Measurements from ENCODE around the gene NTM.

NTM gene

GRCh38 chr11:132253469-132254264 is 883.3 kb downstream of the NTM start:
- DNase-seq (ENCODE audit: low read depth in 2 of 2): no peak

GRCh38 chr11:132254906-132255305 is 884.5 kb downstream of the NTM start:
- no peak for DNase-seq (ENCODE audit: low read depth in 2 of 2)

GRCh38 chr11:132256528-132257279 is 886.3 kb downstream of the NTM start:
- DNase-seq (ENCODE audit: low read depth in 2 of 2): no peak

- no peak for DNase-seq (ENCODE audit: low read depth in 2 of 2)
These were observed 887.5 kb downstream of the NTM start for GRCh38 chr11:132257871-132258270.

GRCh38 chr11:132258875-132259274 is 888.5 kb downstream of the NTM start:
- no peak for DNase-seq (ENCODE audit: low read depth in 2 of 2)

DNA sequence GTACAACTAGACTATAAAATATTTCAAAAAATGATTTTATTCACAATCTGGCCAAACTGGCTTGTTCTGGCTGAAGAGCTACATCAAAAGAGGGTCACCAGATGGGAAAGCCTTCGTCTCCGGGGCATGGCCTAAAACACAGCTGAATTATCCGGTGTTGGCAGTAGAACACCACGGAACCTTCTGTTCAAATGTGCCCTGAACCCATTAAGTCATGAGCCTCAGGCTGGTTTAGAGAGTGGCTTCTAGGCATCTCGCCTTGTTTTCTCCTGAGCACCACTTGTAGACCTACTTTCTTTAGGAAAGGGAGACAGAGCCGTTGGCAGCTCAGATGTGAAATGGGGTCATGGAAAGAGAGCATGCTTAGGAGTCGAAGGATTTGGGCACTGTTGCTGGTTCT is 890.2 kb downstream of the NTM start:
- DNase-seq (ENCODE audit: low read depth in 2 of 2): no peak

GRCh38 chr11:132263241-132263640 is 892.8 kb downstream of the NTM start:
- DNase-seq (ENCODE audit: low read depth in 2 of 2): no peak

DNA sequence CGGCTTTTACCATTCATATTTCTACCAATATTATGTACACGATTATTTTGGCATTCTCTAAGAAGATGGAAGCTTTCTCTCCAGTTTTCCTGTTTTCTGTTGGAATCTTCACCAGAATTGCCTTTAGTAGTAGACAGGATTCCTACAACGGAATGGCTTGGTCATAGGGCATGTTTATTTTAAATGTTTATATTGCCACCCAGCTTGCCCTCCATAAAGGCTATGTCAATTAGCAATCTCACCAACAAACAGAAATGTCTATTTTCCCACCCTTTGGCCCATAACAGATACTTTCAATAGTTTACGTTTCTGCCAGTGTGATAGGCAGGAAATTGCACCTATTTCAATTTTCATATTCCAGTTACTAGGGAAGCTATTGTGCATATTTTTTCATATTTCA is 893.5 kb downstream of the NTM start:
- DNase-seq (ENCODE audit: low read depth in 2 of 2): no peak

DNA sequence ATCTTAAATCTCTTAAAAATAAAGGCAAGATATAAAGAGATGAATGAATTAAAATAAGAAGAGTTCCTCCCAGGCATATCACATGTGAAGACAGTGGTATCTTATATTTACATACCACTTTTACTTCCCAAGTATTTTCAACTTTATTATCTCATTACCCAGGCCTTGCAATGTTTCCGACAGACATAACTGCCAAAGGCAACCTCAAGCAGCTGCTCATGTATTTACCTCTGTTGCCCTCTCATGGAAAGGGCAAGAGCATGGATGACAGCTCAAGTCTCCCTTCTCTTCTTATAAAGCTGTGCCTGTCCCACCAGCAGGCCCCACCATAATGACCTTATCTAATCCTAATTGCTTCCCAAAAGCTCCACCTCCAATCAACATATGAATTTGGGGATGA is 894.2 kb downstream of the NTM start:
- DNase-seq (ENCODE audit: low read depth in 2 of 2): no peak

GRCh38 chr11:132278801-132279574 is 908.6 kb downstream of the NTM start:
- DNase-seq (ENCODE audit: low read depth in 2 of 2): no peak

- no peak for DNase-seq (ENCODE audit: low read depth in 2 of 2)
These were observed 913.6 kb downstream of the NTM start for GRCh38 chr11:132284048-132284447.

GRCh38 chr11:132284611-132285010 is 914.2 kb downstream of the NTM start:
- no peak for DNase-seq (ENCODE audit: low read depth in 2 of 2)

- no peak for DNase-seq (ENCODE audit: low read depth in 2 of 2)
These were observed 915.2 kb downstream of the NTM start for GRCh38 chr11:132285631-132286030.

GRCh38 chr11:132286106-132286505 is 915.7 kb downstream of the NTM start:
- DNase-seq (ENCODE audit: low read depth in 2 of 2): no peak

DNA sequence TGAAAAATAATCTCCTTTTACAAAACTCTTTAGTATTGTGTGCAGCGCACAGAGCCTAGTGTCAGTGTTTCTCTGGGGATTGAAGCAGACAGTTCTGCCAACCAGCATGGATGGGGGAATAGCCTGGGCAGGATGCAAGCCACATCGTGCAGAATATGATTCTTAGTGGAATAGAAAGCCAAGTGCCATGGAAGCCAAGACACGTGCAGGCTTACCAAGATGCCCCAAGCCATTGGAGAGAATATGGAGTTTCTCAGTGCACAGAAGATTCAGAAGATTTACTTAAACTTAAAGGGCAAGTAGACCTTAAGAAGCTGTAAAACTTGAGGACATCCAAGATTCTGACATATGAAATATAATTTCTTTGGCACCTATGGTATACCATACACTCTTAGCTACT is 917.6 kb downstream of the NTM start:
- no peak for DNase-seq (ENCODE audit: low read depth in 2 of 2)

- no peak for DNase-seq (ENCODE audit: low read depth in 2 of 2)
These were observed 919.3 kb downstream of the NTM start for GRCh38 chr11:132289590-132290256.

GRCh38 chr11:132293586-132293985 is 923.2 kb downstream of the NTM start:
- no peak for DNase-seq (ENCODE audit: low read depth in 2 of 2)

DNA sequence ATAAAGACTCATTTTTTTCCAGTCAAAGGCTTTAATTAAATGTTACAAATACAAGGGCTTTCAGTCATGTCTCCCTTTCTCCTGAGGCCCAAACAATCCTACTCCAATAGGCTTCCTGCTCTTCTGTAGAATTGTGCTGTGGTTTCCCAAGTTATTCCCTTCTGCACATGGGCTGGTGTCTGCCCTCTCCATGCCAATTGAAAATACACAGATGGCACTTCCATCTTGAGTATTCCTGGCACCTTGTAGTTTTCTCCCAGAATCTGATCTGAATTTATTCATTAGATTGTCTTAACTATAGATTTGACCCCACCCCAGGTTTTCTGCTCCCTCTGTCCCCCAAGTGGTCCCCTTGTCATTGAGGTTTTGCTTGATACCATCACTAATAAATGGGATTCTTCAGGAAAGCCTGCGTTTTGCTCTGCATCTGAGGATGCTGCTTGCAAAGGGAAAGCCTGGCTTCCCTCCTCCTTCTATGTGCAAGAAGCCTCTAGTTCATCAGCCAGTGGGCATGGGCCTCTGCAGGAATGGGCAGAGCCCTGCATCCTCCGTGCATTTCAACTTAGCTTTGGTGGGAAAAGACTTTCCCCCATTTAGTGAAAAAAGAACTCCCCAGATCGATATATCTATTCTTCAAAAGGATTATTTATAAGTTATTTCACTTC is 926.7 kb downstream of the NTM start:
- DNase-seq (ENCODE audit: low read depth in 2 of 2): no peak

DNA sequence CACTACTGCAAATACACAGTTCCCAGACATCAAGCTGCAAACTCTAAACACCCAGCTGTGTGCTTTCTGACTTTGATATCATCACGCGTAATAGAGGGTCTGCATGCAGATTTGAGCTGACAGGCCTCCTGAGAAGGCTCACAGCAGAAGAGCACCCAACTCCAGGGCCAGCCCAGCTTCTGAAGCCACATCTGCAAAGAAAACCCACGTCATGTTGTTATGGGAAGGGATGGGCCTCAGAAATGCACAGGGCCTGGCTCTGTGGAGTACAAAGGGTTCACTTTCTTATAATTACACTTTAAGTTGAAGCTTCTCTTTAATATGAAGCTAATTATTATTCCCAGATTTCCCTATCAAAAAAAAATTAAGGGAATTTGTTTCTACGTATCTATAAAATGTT is 927.9 kb downstream of the NTM start:
- no peak for DNase-seq (ENCODE audit: low read depth in 2 of 2)

DNA sequence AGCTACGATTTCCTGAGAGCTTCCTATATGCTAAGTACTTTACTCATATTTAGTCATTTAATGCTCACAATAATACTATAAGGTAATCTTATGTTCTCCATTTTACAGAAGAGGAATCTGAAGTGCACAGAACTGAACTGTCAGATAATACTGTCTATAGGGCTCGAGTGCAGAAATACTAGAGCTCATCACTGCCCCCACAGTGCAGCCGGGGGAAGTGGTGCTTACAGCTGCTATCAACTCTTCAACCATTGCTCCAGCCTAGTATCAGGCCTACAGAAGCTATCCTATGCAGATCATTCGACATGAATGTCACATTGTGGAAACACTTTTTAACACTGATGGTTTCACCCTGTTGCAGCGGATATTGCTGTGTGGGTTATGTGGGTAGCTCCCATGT is 929.9 kb downstream of the NTM start:
- DNase-seq (ENCODE audit: low read depth in 2 of 2): no peak

DNA sequence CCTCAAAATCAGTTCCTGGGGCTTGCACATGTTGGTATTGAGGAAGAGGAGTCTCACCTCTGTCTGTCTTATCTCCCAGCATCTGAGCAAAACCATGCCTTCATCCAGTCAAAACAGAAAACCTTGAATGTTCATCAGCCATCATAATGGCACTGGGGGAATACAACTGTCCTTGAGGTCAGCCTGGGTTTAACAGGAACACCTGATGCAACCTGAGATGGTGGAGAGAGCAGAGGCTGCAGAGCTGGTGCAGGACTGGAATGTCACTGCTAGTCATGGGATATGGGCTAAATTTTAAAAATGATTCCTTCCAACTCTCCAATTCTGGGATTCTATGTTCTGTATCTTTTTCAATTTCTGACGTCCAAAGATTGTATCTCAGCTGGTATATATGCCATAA is 931.0 kb downstream of the NTM start:
- DNase-seq (ENCODE audit: low read depth in 2 of 2): no peak

Data from stimulated activated CD8-positive, alpha-beta memory T cell treated with anti-CD3 and anti-CD28 coated beads, Interleukin-2, amount 100 ng/mL, for 1 hour (primary cell).